Neuronal stem cell (in vitro differentiated cells): ENCODE results near the gene AGAP1.
A peak's percentile ranks its signal among the peaks of the same experiment; 100 is the strongest.

Experiments
- DNase-seq: peaks from one replicate; pipeline ENCODE4 v3.0.0-alpha.2; 2013; ENCODE audit warnings: low spot score
- H2AFZ ChIP-seq: one replicate; pipeline ENCODE4 v1.6.1; 2013; ENCODE audit warnings: mild to moderate bottlenecking, low read length, inconsistent platforms
- H2AK5ac ChIP-seq: 2 replicates; pipeline ENCODE4 v1.6.1; 2013; ENCODE audit warnings: low read depth, mild to moderate bottlenecking, inconsistent platforms, low read length, moderate library complexity, mixed read lengths
- H2BK120ac ChIP-seq: 2 replicates; pipeline ENCODE4 v1.6.1; 2013; ENCODE audit warnings: low read depth, mild to moderate bottlenecking, inconsistent platforms, low read length, moderate library complexity, mixed read lengths
- H2BK12ac ChIP-seq: one replicate; pipeline ENCODE4 v1.6.1; 2013; ENCODE audit warnings: low read length, inconsistent platforms
- H2BK15ac ChIP-seq: 2 replicates; pipeline ENCODE4 v1.6.1; 2013; ENCODE audit warnings: mild to moderate bottlenecking, low read length, inconsistent platforms, mixed read lengths
- H2BK5ac ChIP-seq: one replicate; pipeline ENCODE4 v1.6.1; 2013; ENCODE audit warnings: inconsistent platforms, mild to moderate bottlenecking, low read length, moderate library complexity
- H3K14ac ChIP-seq: one replicate; pipeline ENCODE4 v1.6.1; 2013; ENCODE audit warnings: low read length, inconsistent platforms
- H3K18ac ChIP-seq: 2 replicates; pipeline ENCODE4 v1.6.1; 2013; ENCODE audit warnings: low read length, inconsistent platforms
- H3K23ac ChIP-seq: 2 replicates; pipeline ENCODE4 v1.6.1; 2013; ENCODE audit warnings: low read depth, mild to moderate bottlenecking, mixed read lengths, low read length, inconsistent platforms; ENCODE audit not compliant: poor library complexity
- H3K27ac ChIP-seq: replicated peaks from 3 replicates; pipeline ENCODE4 v1.5.1; 2013; ENCODE audit warnings: low read length, inconsistent platforms
- H3K27me3 ChIP-seq, 3 experiments: 2 replicates each; pipeline ENCODE4 v1.6.1; 2013; ENCODE audit warnings: low read length in 3 of 3, mild to moderate bottlenecking in 2 of 3, inconsistent platforms in 1 of 3, low read depth in 1 of 3, mixed read lengths in 1 of 3, moderate library complexity in 1 of 3; ENCODE audit not compliant: control insufficient read depth in 3 of 3, insufficient read depth in 3 of 3
- H3K36me3 ChIP-seq, 2 donors: replicated peaks in 1 of 2; 2 replicates each; pipeline ENCODE4 v1.6.1; 2013; ENCODE audit warnings: low read length in 2 of 2; ENCODE audit not compliant: control insufficient read depth in 2 of 2, insufficient read depth in 2 of 2
- H3K4ac ChIP-seq: 2 replicates; pipeline ENCODE4 v1.6.1; 2013; ENCODE audit warnings: inconsistent platforms, mild to moderate bottlenecking, low read length, moderate library complexity
- H3K4me1 ChIP-seq, 2 donors: 1 replicate in 1 of 2; 2 replicates in 1 of 2; pipeline ENCODE4 v1.6.1; 2013; ENCODE audit warnings: low read length in 2 of 2, low read depth in 1 of 2; ENCODE audit not compliant: control insufficient read depth in 2 of 2, insufficient read depth in 1 of 2
- H3K4me2 ChIP-seq: one replicate; pipeline ENCODE4 v1.6.1; 2013; ENCODE audit warnings: mild to moderate bottlenecking, low read length, inconsistent platforms; ENCODE audit not compliant: insufficient read depth, poor library complexity, severe bottlenecking
- H3K4me3 ChIP-seq, 2 donors: 2 replicates each; pipeline ENCODE4 v1.5.1; 2013; ENCODE audit warnings: low read length in 2 of 2, mild to moderate bottlenecking in 2 of 2, inconsistent platforms in 1 of 2, moderate library complexity in 1 of 2
- H3K79me1 ChIP-seq: one replicate; pipeline ENCODE4 v1.6.1; 2013; ENCODE audit warnings: low read depth, mild to moderate bottlenecking, inconsistent platforms, low read length, moderate library complexity
- H3K9ac ChIP-seq: one replicate; pipeline ENCODE4 v1.6.1; 2013; ENCODE audit warnings: mild to moderate bottlenecking, low read depth, low read length, inconsistent platforms; ENCODE audit not compliant: poor library complexity
- H3K9me3 ChIP-seq, 2 donors: replicated peaks in 1 of 2; 2 replicates each; pipeline versions ENCODE3 to v1.6.1; 2013; ENCODE audit warnings: low read length in 2 of 2, mild to moderate bottlenecking in 2 of 2, inconsistent platforms in 1 of 2, low read depth in 1 of 2, mixed read lengths in 1 of 2, moderate library complexity in 1 of 2; ENCODE audit not compliant: control insufficient read depth in 2 of 2, insufficient read depth in 1 of 2
- H4K8ac ChIP-seq: one replicate; pipeline ENCODE4 v1.6.1; 2013; ENCODE audit warnings: low read depth, mild to moderate bottlenecking, inconsistent platforms, low read length, moderate library complexity
- H4K91ac ChIP-seq: one replicate; pipeline ENCODE4 v1.6.1; 2013; ENCODE audit warnings: low read length, low read depth, mild to moderate bottlenecking, inconsistent platforms; ENCODE audit not compliant: poor library complexity
- WGBS, 2 donors: extraction: QIAGEN DNeasy Blood & Tissue Kit; methylation state at CpG; one replicate each; pipeline ENCODE4 v1.1.7; 2013; ENCODE audit warnings: missing lambda C conversion rate in 2 of 2, mixed read lengths in 1 of 2; ENCODE audit not compliant: insufficient read length in 2 of 2, insufficient replicate concordance in 1 of 2; ENCODE audit errors: extremely low coverage in 2 of 2; 5-methylcytosine and 5-hydroxymethylcytosine counted together

AGAP1 gene

DNA sequence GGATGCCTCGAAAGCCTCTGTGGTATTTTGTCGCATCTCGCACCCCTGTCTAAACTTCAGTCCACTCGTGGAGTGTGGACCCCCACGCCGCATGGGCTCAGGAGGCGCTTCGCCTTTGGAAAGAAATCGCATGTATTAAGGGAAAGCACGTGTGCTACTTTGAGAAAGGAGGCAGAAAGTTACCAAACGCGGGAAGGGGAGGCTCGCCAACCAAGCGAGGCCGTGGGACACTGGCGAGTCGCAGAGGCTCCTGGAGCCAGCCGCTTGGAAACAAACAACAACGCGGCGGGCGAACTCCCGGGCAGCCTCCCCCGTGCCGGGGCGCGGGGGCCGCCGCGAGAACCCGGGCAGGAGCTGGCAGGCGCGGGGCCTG lies 455 bp upstream of the AGAP1 start:
- Histone ChIP-seq H2BK5ac (peak overlapping the region; percentile 31), H3K18ac (peak overlapping the region; percentile 98), H3K14ac (peak overlapping the region; percentile 77), H3K4me3 (peak overlapping the region; percentile 71 to 94), H3K4me1 (peaks cover 12 to 16% of the 10 kb centered on the region in 2 donors), H2BK15ac (peak overlapping the region; percentile 41), H3K9ac (peak overlapping the region; percentile 88), H3K27me3 (no peaks in the 10 kb centered on the region), H2AK5ac (peak overlapping the region; percentile 88), H2BK120ac (no peak overlapping the region), H3K4ac (no peak overlapping the region), H2AFZ (peak overlapping the region; percentile 98), H4K8ac (peak overlapping the region; percentile 98), H4K91ac (no peak overlapping the region), H3K4me2 (peak overlapping the region; percentile 79), H3K23ac (peak overlapping the region; percentile 34), H2BK12ac (peak overlapping the region; percentile 32), H3K9me3 (no peaks in the 10 kb centered on the region), H3K27ac (no peak overlapping the region), H3K36me3 (peaks cover 0 to 5% of the 10 kb centered on the region in 2 donors), H3K79me1 (peaks cover 13% of the 10 kb centered on the region)
- no peak for DNase-seq
- no CpG with 5 or more reads among the region's 33 CpGs for WGBS, 2 donors

DNA sequence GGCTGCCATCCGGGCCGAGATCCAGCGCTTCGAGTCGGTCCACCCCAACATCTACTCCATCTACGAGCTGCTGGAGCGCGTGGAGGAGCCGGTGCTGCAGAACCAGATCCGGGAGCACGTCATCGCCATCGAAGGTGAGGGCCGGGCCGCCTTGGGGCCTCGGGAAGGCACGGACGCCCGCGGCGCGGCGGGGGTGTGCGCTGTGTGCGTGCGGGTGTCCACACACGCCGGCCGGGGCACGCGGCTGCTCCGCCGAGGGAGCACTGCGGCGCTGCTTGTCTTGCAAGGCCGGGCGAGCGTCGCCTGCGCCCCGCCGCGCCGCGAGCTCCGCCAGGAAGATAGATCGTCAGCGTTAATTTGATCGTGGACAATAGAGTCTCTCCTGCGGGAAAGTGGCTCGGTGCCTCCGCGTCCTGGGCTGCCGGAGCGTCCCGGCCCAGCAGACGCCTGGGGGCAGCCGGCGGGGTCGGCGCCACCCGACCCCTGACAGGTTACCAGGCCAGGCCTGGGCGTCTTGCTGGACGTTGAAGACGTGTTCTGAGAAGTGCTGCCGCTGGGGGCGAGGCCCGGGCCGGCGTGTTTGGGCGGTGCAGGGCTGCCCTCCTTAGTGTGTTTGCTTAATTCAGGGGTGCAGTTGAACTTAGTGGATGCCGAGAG lies 1.0 kb downstream of the AGAP1 start:
- H3K27me3 ChIP-seq, result no peaks in the 10 kb centered on the region
- no peaks in the 10 kb centered on the region for H3K9me3 ChIP-seq
- peak overlapping the region; percentile 95 for H3K18ac ChIP-seq
- DNase-seq, result peak; percentile 46
- no peak overlapping the region for H3K27ac ChIP-seq
- peak overlapping the region; percentile 41 for H3K14ac ChIP-seq
- peaks cover 13% of the 10 kb centered on the region for H3K79me1 ChIP-seq
- H4K8ac ChIP-seq, result no peak overlapping the region
- H3K23ac ChIP-seq, result peak overlapping the region; percentile 96
- no CpG with 5 or more reads among the region's 72 CpGs for WGBS, 2 donors
- no peak overlapping the region for H4K91ac ChIP-seq
- peak overlapping the region; percentile 94 to 97 for H3K4me3 ChIP-seq
- peaks cover 0 to 10% of the 10 kb centered on the region in 2 donors for H3K36me3 ChIP-seq
- no peak overlapping the region for H3K4ac ChIP-seq
- H3K4me1 ChIP-seq, result peaks cover 12 to 16% of the 10 kb centered on the region in 2 donors
- H3K4me2 ChIP-seq, result peak overlapping the region; percentile 96
- no peak overlapping the region for H2BK120ac ChIP-seq
- H2BK5ac ChIP-seq, result peak overlapping the region; percentile 58
- peak overlapping the region; percentile 88 for H2AFZ ChIP-seq
- H2AK5ac ChIP-seq, result peak overlapping the region; percentile 94
- H2BK12ac ChIP-seq, result peak overlapping the region; percentile 75
- peak overlapping the region; percentile 12 for H2BK15ac ChIP-seq
- peak overlapping the region; percentile 98 for H3K9ac ChIP-seq

DNA sequence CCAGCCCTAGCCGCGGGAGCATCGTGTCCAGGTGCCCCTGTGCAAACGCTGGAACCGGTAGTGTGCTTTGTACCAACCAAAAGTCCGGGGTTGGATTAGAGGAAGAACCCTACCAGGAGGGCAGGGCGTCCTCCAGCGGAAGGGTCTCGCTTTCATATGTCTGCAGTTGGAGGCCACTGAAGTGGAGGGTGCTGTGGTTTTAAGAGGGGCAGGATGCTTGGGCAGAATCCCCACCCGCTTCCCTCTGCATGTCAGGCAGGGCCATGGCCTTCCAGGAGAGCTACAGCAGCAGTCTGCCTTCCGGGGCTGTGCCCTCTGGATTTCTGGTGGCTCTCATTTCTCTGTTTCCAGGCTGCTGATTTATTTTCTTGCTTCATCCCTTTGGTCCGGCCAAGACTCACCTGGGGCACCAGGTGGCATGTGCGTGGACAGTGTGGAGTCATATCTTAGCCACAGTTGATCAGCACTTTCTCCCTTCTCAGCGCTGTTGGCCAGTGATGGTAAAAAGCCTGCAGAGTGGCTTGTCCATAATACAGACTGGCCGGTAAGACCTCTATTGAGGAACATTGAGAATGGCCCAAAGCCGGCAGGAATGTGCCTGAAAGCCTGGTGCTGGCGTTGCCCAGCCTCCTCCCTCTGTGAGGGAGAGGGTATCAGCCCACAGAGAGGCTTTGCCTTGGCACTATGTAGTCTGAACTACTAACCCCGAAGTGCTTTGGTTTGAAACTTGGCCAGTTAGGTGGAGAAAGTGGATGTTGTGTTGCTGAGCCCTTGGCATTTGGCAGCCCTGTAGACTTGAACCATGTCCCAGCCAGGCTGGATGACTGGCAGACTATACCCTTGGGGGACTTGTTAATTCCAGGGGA lies 1.8 kb downstream of the AGAP1 start:
- Histone ChIP-seq H2BK12ac (no peak overlapping the region), H3K9ac (peak overlapping the region; percentile 98), H3K23ac (peak overlapping the region; percentile 96), H3K27ac (no peak overlapping the region), H4K8ac (no peak overlapping the region), H3K27me3 (no peaks in the 10 kb centered on the region), H2AFZ (peak overlapping the region; percentile 88), H2BK15ac (peak overlapping the region; percentile 12), H3K4me1 (peaks cover 12 to 16% of the 10 kb centered on the region in 2 donors), H2BK5ac (peak overlapping the region; percentile 58), H3K18ac (peak overlapping the region; percentile 95), H2BK120ac (no peak overlapping the region), H3K9me3 (no peaks in the 10 kb centered on the region), H3K14ac (peak overlapping the region; percentile 41), H3K79me1 (peaks cover 16% of the 10 kb centered on the region), H3K36me3 (peaks cover 0 to 10% of the 10 kb centered on the region in 2 donors), H3K4me2 (peak overlapping the region; percentile 96), H3K4ac (no peak overlapping the region), H3K4me3 (peak overlapping the region; percentile 94 to 97), H4K91ac (no peak overlapping the region), H2AK5ac (peak overlapping the region; percentile 94)
- WGBS, 2 donors, result no CpG with 5 or more reads among the region's 18 CpGs
- DNase-seq, result no peak

DNA sequence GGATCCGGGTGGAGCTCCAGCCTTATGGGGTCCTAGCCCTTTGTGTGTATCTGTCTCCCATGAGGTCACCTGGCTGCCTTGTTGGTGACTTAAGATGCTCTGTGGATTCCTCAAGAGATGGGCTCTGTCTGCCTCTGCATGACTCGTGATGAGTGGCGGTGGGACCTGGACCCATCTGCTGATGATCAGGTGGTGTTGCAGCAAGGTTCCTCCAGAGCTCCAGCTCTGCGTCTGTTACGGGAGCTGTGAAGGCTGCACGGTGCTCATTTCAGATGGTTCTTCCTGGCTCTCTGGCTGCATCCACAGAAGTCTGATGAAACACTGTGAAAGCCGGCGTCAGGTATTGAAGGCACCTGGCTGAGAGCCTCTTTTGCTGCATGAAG lies 2.4 kb downstream of the AGAP1 start:
- H3K14ac ChIP-seq, result no peak overlapping the region
- H3K27me3 ChIP-seq, result no peaks in the 10 kb centered on the region
- no peak overlapping the region for H2BK12ac ChIP-seq
- no peak overlapping the region for H3K18ac ChIP-seq
- peaks cover 16 to 19% of the 10 kb centered on the region in 2 donors for H3K4me1 ChIP-seq
- no peak overlapping the region for H4K91ac ChIP-seq
- peaks cover 16% of the 10 kb centered on the region for H3K79me1 ChIP-seq
- no peak overlapping the region for H2AK5ac ChIP-seq
- H2BK5ac ChIP-seq, result no peak overlapping the region
- no peak overlapping the region for H3K27ac ChIP-seq
- H3K36me3 ChIP-seq, result peaks cover 0 to 10% of the 10 kb centered on the region in 2 donors
- H4K8ac ChIP-seq, result no peak overlapping the region
- no peak overlapping the region for H3K4me2 ChIP-seq
- no CpG with 5 or more reads among the region's 8 CpGs for WGBS, 2 donors
- no peak overlapping the region for H2BK120ac ChIP-seq
- no peak overlapping the region for H3K9ac ChIP-seq
- no peak for DNase-seq
- no peaks in the 10 kb centered on the region for H3K9me3 ChIP-seq
- H3K23ac ChIP-seq, result no peak overlapping the region
- no peak overlapping the region for H3K4ac ChIP-seq
- H2BK15ac ChIP-seq, result no peak overlapping the region
- H2AFZ ChIP-seq, result no peak overlapping the region
- peak overlapping the region in 1 of 2 donors; percentile 94 for H3K4me3 ChIP-seq
